HG03558 (cell line): ENCODE results near the gene RPTOR.
"Not testable (repeated sequence)": the region's sequence is repeated elsewhere in the genome, so short reads cannot be mapped to it uniquely, and the experiment has no call there.

Experiments
- ATAC-seq: cut with Tn5 transposase; IDR thresholded peaks from one replicate; pipeline ENCODE4 v1.9.1; 2021; ENCODE audit warnings: moderate number of reproducible peaks; ENCODE audit not compliant: unreplicated experiment; ENCODE audit errors: extremely low read depth

The RPTOR gene

GRCh38 chr17:80789356-80789902 lies 244.8 kb downstream of the RPTOR start:
- no peak for ATAC-seq

- ATAC-seq, result no peak
These were observed 245.6 kb downstream of the RPTOR start for GRCh38 chr17:80790021-80790765.

- ATAC-seq, result no peak
These were observed 246.5 kb downstream of the RPTOR start for GRCh38 chr17:80790981-80791742.

GRCh38 chr17:80791758-80792284 lies 247.2 kb downstream of the RPTOR start:
- ATAC-seq, result no peak

GRCh38 chr17:80792373-80792781 lies 247.7 kb downstream of the RPTOR start:
- ATAC-seq, result no peak

GRCh38 chr17:80793421-80793820 lies 248.8 kb downstream of the RPTOR start:
- ATAC-seq, result no peak

GRCh38 chr17:80793851-80794267 lies 249.2 kb downstream of the RPTOR start:
- no peak for ATAC-seq

- no peak for ATAC-seq
These were observed 249.8 kb downstream of the RPTOR start for GRCh38 chr17:80794281-80795089.

GRCh38 chr17:80795090-80795580 lies 250.5 kb downstream of the RPTOR start:
- ATAC-seq, result no peak

DNA sequence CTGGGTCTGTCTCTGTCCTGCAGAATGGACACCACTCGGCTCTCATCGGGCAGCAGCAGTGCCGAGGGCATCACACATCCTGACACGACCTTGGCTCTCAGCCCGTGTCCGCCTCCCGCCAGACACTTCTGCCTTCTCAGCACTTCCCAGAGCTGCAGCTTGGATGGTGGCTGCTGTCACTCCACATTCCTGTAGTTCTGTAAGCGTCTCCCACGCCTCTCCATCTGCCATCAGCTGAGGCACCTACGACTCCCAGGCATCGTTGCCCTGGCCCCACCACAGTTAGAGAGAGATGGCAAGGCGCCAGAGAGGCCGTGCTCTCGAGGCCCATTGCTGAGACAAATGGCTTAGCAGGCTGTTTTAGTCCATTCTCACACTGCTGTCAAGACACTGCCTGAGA lies 251.1 kb downstream of the RPTOR start:
- ATAC-seq, result no peak

DNA sequence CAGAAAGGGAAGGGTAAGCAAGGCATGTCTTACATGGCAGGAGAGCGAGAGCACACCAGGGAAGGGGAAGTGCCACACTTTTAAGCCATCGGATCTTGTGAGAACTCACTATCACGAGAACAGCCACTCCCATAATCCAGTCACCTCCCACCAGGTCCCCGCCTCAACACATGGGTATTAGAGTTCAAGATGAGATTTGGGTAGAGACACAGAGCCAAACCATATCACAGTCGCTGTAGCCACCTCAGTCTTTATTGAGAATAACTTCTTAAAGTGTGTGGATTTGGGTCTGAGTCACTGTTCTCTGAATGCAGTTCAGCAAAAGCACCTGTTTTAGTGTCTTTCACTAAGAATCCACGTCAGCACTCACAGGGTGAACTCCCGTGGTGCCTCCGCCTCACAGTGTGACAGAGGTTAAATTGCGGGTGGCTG lies 251.8 kb downstream of the RPTOR start:
- ATAC-seq, result no peak

DNA sequence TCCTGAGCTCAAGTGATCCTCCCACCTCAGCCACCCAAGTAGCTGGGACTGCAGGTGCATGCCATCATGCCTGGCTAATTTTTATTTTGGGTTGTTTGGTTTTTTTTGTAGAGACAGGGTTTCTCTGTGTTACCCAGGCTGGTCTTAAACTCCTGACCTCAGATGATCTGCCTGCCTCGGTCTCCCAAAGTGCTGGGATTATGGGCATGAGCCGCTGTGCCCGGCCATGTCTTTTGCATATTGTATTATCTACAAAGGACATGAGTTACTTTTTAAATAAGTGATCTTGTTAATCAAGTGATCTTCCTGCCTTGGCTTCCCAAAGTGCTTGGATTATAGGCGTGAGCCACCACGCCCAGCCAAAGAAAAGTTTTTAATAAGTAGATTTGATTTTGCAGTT lies 252.6 kb downstream of the RPTOR start:
- not testable (repeated sequence) for ATAC-seq

- ATAC-seq, result no peak
These were observed 253.3 kb downstream of the RPTOR start for GRCh38 chr17:80797741-80798594.

DNA sequence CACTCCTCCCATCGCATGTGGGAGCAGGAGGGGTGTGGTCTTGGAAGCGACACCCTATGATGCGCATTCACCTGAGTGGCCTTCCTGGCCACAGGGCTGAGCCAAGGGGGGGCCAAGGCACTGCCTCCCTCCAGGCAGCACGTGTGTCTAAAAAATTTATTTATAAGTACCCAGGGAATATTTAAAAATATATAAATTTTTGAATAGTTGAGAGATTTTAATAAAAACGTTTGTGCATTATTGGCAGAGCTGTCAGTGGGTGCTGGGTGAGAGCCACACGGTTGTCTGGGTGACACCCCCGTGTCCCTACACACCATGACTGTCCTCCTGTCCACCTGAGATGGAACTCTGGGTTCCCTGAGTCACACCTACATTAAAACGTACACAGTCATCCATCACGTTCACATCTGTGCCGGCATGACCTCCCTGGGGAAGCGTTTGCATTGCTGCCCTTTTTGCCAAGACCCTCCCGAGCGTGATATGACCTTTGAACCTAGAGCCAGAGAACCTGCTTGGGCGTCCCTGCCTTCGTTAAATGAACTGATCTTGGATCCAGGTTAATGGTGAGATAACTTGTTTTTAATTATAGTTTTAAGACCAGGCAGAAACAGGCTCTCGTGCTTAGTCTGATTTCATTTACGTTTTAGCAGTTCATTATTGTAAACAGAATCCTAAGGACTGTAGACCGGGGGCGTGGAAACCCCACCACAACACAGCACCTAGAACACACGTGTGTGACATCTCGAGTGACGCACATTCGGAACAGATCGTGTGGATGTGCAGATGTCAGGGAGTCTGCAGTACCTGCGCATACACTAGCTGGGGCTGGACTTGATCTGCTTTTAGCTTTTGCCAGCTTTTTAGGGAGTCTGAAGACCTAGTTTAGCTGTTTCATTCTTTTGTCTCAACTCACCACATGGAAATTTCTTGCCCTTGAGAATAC lies 254.2 kb downstream of the RPTOR start:
- no peak for ATAC-seq

DNA sequence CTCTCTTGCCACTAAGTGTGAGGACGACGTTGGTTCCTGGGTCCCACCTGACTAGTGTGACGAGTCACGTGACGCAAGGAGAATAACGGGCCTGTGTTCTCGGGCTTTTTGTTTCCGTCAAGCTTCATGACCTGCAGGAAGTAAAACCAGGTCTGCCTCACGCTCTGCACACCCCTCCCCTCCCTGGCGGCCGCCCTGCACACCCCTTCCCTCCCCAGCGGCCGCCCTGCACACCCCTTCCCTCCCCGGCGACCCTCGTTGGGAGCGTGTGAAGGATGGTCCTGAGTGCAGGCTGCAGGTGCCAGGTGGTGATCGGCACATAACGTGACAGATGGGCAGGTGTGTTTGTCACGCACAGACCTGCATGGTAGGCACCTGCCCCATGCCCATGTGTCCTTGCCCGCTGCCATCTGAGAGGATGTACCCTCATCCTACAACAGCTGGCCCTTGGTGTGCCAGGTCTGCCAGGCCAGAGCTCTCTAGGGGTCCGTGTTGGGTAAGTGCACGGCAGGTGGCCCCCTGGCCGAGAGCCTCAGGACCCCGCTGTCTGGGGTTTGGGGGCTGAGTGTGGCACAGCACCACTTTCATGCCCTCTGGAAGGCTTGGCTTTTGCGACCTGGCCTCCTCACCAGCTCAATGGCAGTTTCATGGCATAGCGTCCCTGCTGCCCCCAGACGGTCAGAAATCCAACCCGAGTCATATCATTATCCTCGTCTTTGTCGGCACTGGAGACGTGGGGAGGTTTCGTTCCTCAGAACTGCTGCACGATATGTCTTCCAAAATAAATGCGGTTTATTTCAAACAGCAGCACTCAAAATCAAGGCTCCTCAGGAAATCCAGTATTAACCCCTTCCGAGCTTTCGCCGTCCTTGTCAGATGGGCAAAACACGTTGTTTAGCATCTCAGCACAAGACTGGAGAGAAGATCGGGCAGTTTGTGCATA lies 255.2 kb downstream of the RPTOR start:
- ATAC-seq, result no peak

DNA sequence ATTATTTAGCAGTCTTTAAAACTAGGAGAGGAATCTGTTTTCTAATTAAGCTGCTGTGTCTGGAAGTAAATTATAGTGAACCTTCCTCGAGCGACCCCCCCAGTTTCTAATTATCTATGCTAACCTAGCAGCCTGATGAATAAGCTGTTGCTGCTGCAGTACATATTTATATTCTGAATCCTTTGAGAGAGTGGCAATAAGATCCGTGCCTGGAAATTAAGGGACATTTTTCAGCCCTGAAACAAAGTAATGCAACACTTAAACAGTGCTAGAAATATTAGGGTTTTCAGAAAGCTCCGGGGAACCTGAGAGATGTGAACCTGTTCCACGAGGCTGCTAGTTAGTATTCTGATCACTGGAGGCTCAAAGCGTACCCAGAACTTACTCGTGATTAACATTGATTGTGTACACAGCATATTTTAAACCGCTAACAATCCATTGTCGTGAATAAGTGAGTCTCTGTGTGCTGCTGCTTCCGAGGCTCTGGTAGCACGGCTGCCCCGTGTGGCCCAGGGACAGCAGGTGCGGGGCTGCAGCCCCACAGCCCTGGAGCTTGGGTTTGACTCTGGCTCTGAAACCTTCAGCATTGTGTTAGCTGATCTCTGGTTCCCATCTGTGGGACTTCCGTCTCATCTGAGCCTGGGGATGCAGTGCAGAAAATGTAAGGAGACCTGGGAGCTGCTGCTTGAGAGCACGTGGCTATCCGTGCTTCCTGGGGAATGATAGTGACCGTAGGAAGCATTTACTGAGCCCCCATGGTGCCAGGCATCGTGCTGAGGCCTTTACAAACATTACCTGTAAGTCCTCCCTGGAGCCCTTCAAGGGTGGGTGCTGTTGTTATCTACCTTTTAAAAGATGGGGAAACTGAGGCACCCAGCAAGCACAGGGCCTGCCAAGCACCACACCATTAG lies 256.1 kb downstream of the RPTOR start:
- no peak for ATAC-seq
